Fibroblast of lung (primary cell): Measurements from ENCODE around the gene FBRSL1. TPM values are rescaled to one million over a fixed set of nuclear protein-coding genes. Genes with fewer than 3 reads are reported as not detected.

ENCODE experiments used
- DNase-seq, 2 donors: peaks; one replicate each; pipeline versions ENCODE4 v3.0.0 to v3.0.0-alpha.2; 2010; ENCODE audit warnings: low read depth in 2 of 2
- H2AFZ ChIP-seq: 2 replicates; pipeline ENCODE4 v1.5.1; 2012; ENCODE audit warnings: low read length, control low read depth, inconsistent platforms
- H3K27ac ChIP-seq: 2 replicates; pipeline ENCODE4 v1.5.1; 2011; ENCODE audit warnings: low read length, control low read depth; ENCODE audit not compliant: insufficient read depth
- H3K27me3 ChIP-seq: 2 replicates; pipeline ENCODE4 v1.5.1; 2011; ENCODE audit warnings: mild to moderate bottlenecking, low read length; ENCODE audit not compliant: control insufficient read depth, insufficient read depth
- H3K36me3 ChIP-seq: 2 replicates; pipeline ENCODE4 v1.5.1; 2011; ENCODE audit warnings: low read length; ENCODE audit not compliant: control insufficient read depth, insufficient read depth
- H3K4me1 ChIP-seq: 2 replicates; pipeline ENCODE4 v1.5.1; 2011; ENCODE audit warnings: low read length; ENCODE audit not compliant: control insufficient read depth, insufficient read depth; ENCODE audit errors: extremely low read depth
- H3K4me2 ChIP-seq: 2 replicates; pipeline ENCODE4 v1.5.1; 2011; ENCODE audit warnings: low read length, control low read depth; ENCODE audit not compliant: insufficient read depth; ENCODE audit errors: extremely low read depth
- H3K4me3 ChIP-seq, 4 experiments: fragments of 200-600 bp in 1 of 4; sonication (generic) in 1 of 4; replicated peaks in 1 of 4; 2 replicates each; pipeline ENCODE4 v1.5.1; 2011 to 2016; ENCODE audit warnings: low read length in 4 of 4, low read depth in 3 of 4, mild to moderate bottlenecking in 3 of 4, control low read depth in 2 of 4, inconsistent platforms in 1 of 4, mixed read lengths in 1 of 4; ENCODE audit not compliant: insufficient read depth in 1 of 4; ENCODE audit errors: control extremely low read depth in 1 of 4
- H3K79me2 ChIP-seq: 2 replicates; pipeline ENCODE4 v1.5.1; 2012; ENCODE audit warnings: mild to moderate bottlenecking, low read length, inconsistent platforms; ENCODE audit not compliant: control insufficient read depth, insufficient read depth
- H3K9ac ChIP-seq: 2 replicates; pipeline ENCODE4 v1.5.1; 2011; ENCODE audit warnings: mild to moderate bottlenecking, low read length, control low read depth; ENCODE audit not compliant: insufficient read depth
- H3K9me3 ChIP-seq: 2 replicates; pipeline ENCODE4 v1.5.1; 2012; ENCODE audit warnings: low read depth, low read length; ENCODE audit not compliant: control insufficient read depth, insufficient read depth
- H4K20me1 ChIP-seq: 2 replicates; pipeline ENCODE4 v1.5.1; 2011; ENCODE audit warnings: low read length; ENCODE audit not compliant: control insufficient read depth, insufficient read depth; ENCODE audit errors: extremely low read depth
- EZH2 ChIP-seq: IDR thresholded peaks from 2 replicates; pipeline ENCODE4 v1.5.1; 2012; ENCODE audit warnings: low read length, control low read depth, mild to moderate bottlenecking; ENCODE audit errors: missing control alignments
- polyA plus RNA-seq, 2 donors: library from polyadenylated mRNA; depleted of rRNA in 1 of 2; stranded (reverse) in 1 of 2; unstranded in 1 of 2; fragments of >200 nt; gene quantifications; 2 replicates each; pipeline ENCODE4 v1.2.1, GENCODE V29; 2011 to 2012; ENCODE audit warnings: missing spikeins in 1 of 2
- total RNA-seq: library from RNA; depleted of rRNA; stranded (reverse); fragments of >200 nt; gene quantifications from 2 replicates; pipeline ENCODE4 v1.2.1, GENCODE V29; 2014
- TF ChIP-seq, protein P1 (sequence below), 2 donors: IDR thresholded peaks in 1 of 2; conservative IDR thresholded peaks in 1 of 2; 1 replicate in 1 of 2; 2 replicates in 1 of 2; pipeline ENCODE4 v1.5.1; 2011 to 2012; ENCODE audit warnings: low read length in 2 of 2, control low read depth in 1 of 2, inconsistent platforms in 1 of 2, low read depth in 1 of 2, mild to moderate bottlenecking in 1 of 2

FBRSL1 gene
- total and polyA plus RNA-seq, 2 donors (not counting 1 experiment from before 2014, with no cell fraction given) = 1.4 to 1.8 TPM

DNA sequence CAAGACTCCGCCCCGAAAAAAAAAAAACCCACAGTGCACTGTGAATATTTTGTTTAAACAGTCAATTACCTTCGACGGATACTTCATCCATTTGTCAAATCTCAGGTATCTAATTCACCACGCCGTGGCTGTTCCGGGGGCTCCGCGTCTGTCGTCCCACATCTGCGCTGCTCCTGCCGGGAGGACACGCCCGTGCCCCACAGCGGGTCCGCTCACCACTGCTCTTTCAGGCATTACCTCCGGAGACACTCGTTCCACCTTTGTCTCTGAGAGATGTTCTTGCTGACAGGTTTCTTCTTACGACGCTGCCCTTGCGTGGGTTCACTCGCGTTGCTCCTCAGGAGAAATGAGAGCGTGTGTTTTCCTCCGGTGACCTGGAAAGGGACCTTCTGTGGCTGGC lies 46.9 kb upstream of the FBRSL1 start:
- no peak overlapping the region for H3K27ac ChIP-seq
- no peak overlapping the region for H3K4me3 ChIP-seq
- no peaks in the 10 kb centered on the region for H3K9me3 ChIP-seq
- H3K9ac ChIP-seq = no peak overlapping the region
- no peaks in the 10 kb centered on the region for H3K27me3 ChIP-seq
- no peaks in the 10 kb centered on the region for H4K20me1 ChIP-seq
- no peaks in the 10 kb centered on the region for H3K4me1 ChIP-seq
- no peak overlapping the region for H2AFZ ChIP-seq
- no peaks in the 10 kb centered on the region for H3K79me2 ChIP-seq
- no peak for TF ChIP-seq EZH2
- TF ChIP-seq, protein P1, sequence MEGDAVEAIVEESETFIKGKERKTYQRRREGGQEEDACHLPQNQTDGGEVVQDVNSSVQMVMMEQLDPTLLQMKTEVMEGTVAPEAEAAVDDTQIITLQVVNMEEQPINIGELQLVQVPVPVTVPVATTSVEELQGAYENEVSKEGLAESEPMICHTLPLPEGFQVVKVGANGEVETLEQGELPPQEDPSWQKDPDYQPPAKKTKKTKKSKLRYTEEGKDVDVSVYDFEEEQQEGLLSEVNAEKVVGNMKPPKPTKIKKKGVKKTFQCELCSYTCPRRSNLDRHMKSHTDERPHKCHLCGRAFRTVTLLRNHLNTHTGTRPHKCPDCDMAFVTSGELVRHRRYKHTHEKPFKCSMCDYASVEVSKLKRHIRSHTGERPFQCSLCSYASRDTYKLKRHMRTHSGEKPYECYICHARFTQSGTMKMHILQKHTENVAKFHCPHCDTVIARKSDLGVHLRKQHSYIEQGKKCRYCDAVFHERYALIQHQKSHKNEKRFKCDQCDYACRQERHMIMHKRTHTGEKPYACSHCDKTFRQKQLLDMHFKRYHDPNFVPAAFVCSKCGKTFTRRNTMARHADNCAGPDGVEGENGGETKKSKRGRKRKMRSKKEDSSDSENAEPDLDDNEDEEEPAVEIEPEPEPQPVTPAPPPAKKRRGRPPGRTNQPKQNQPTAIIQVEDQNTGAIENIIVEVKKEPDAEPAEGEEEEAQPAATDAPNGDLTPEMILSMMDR (conservative IDR thresholded peaks at IDR 0.05 in 1 of 2, IDR thresholded peaks at IDR 0.05 in 1 of 2; ENCODE audit: low read depth in 1 of 2, low read length in 2 of 2) = no peak
- no peak for DNase-seq
- no peaks in the 10 kb centered on the region for H3K36me3 ChIP-seq
- no peak overlapping the region for H3K4me2 ChIP-seq

DNA sequence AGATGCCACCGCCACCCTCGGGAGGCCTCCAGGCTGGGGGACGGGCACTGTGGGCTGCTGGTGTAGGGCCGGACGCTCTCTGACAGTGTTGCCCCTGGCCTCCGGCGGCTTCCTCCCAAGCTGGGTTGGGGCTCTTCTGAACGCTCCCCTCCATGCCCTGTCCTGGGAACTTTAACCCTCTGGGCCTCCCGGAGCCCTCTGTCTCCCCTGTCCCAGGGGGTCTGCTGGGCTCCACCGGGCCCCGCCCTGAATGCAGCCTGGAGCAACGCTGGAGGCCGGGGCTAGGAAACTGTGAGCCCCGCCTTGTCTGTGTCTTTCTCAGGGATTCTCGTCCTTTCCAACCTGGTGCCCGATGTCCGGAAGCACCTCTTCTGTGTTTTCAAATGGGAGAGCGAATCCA lies 45.7 kb upstream of the FBRSL1 start:
- no peak overlapping the region for H3K27ac ChIP-seq
- no peak overlapping the region for H2AFZ ChIP-seq
- no peak overlapping the region for H3K4me2 ChIP-seq
- H3K4me3 ChIP-seq = no peak overlapping the region
- H3K36me3 ChIP-seq = no peaks in the 10 kb centered on the region
- TF ChIP-seq EZH2 = no peak
- TF ChIP-seq, protein P1 (conservative IDR thresholded peaks at IDR 0.05 in 1 of 2, IDR thresholded peaks at IDR 0.05 in 1 of 2; ENCODE audit: low read depth in 1 of 2, low read length in 2 of 2) = no peak
- H3K79me2 ChIP-seq = no peaks in the 10 kb centered on the region
- no peak for DNase-seq
- H4K20me1 ChIP-seq = no peaks in the 10 kb centered on the region
- no peaks in the 10 kb centered on the region for H3K4me1 ChIP-seq
- H3K9me3 ChIP-seq = no peaks in the 10 kb centered on the region
- no peaks in the 10 kb centered on the region for H3K27me3 ChIP-seq
- no peak overlapping the region for H3K9ac ChIP-seq

DNA sequence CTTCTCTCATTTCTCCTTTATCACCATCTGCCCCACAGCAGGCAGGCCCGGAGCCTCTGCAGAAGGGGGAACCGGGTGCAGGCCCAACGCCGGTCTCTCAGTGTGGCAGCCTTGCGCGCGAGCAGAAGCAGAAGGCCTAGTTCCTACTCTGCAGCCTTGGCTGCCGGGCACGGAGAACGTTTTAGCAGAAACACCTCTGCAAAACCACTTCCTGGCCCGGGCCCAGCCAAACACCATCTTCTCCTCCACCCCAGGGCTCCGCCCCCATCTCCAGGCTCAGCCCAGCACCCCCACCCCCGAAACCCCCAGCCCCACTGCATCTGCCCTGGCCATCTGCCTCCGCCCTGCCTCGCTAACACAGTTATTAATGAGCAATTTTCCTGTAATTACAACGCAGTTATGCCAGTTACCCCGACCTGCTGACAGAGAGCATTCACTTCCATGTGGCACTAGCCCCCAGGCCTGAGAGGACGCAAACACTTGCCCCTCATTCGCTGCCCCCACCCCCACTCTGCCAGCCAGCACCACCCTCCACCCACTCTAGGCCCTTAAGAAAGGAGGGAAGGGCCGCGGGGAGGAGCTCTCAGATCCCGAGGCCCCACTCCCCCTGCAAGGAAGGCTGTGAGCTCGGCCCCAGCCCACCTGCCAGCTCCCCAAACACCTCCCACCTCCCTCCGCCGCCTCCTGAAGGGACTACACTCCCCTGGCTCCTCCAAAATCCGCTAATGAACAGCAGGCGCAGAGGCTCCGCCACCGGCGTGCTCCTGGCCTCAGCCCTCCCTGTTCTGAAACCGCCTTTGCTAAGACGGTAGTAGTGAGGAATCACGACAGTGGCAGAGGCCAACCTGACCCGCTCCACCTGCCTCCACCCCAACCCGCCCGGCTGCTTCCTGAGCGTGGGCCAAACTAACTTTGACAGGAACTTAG lies 44.7 kb upstream of the FBRSL1 start:
- Histone ChIP-seq H3K27me3 (peaks cover under 1% of the 10 kb centered on the region), H3K4me1 (no peaks in the 10 kb centered on the region), H2AFZ (no peak overlapping the region), H3K9ac (no peak overlapping the region), H4K20me1 (no peaks in the 10 kb centered on the region), H3K36me3 (no peaks in the 10 kb centered on the region), H3K4me3 (peak overlapping the region in 2 of 4 experiments; percentile 22 to 41), H3K4me2 (no peak overlapping the region), H3K27ac (no peak overlapping the region), H3K9me3 (no peaks in the 10 kb centered on the region), H3K79me2 (no peaks in the 10 kb centered on the region)
- no peak for TF ChIP-seq EZH2
- TF ChIP-seq, protein P1 (conservative IDR thresholded peaks at IDR 0.05 in 1 of 2, IDR thresholded peaks at IDR 0.05 in 1 of 2; ENCODE audit: low read depth in 1 of 2, low read length in 2 of 2) = no peak
- no peak for DNase-seq
